H9 (cell line): ENCODE results near the gene POP4. TPM values are rescaled to one million over a fixed set of nuclear protein-coding genes. Genes with fewer than 3 reads are reported as not detected.
A peak's percentile ranks its signal among the peaks of the same experiment; 100 is the strongest.

Experiments
- DNase-seq: peaks from one replicate; pipeline ENCODE4 v3.0.0-alpha.2; 2017
- H2AFZ ChIP-seq: one replicate; pipeline ENCODE4 v1.6.1; 2013; ENCODE audit warnings: mild to moderate bottlenecking, low read length, control low read depth, moderate library complexity
- H2AK5ac ChIP-seq: 2 replicates; pipeline ENCODE4 v1.6.1; 2013; ENCODE audit warnings: low read length, control low read depth, mixed read lengths; ENCODE audit not compliant: insufficient read length
- H2BK120ac ChIP-seq: one replicate; pipeline ENCODE4 v1.6.1; 2013; ENCODE audit warnings: low read depth, mild to moderate bottlenecking, low read length, control low read depth, inconsistent platforms; ENCODE audit not compliant: poor library complexity, severe bottlenecking
- H2BK12ac ChIP-seq: 2 replicates; pipeline ENCODE4 v1.6.1; 2013; ENCODE audit warnings: low read length, control low read depth, mixed read lengths, low read depth; ENCODE audit not compliant: insufficient read length
- H2BK15ac ChIP-seq: 2 replicates; pipeline ENCODE4 v1.6.1; 2013; ENCODE audit warnings: low read depth, low read length, control low read depth
- H2BK20ac ChIP-seq: one replicate; pipeline ENCODE4 v1.6.1; 2013; ENCODE audit warnings: low read depth, mild to moderate bottlenecking, low read length, control low read depth, inconsistent platforms; ENCODE audit not compliant: poor library complexity, severe bottlenecking
- H2BK5ac ChIP-seq: 2 replicates; pipeline ENCODE4 v1.6.1; 2013; ENCODE audit warnings: low read length, control low read depth, mixed read lengths; ENCODE audit not compliant: insufficient read length
- H3K14ac ChIP-seq: 2 replicates; pipeline ENCODE4 v1.6.1; 2013; ENCODE audit warnings: low read length, control low read depth; ENCODE audit not compliant: insufficient read depth
- H3K18ac ChIP-seq: 2 replicates; pipeline ENCODE4 v1.6.1; 2013; ENCODE audit warnings: low read depth, mild to moderate bottlenecking, mixed read lengths, low read length, control low read depth; ENCODE audit not compliant: insufficient read length
- H3K23ac ChIP-seq: 2 replicates; pipeline ENCODE4 v1.6.1; 2013; ENCODE audit warnings: low read length, control low read depth, mixed read lengths, low read depth; ENCODE audit not compliant: insufficient read length
- H3K23me2 ChIP-seq: 2 replicates; pipeline ENCODE4 v1.6.1; 2013; ENCODE audit warnings: low read depth, mild to moderate bottlenecking, mixed read lengths, low read length, control low read depth; ENCODE audit not compliant: insufficient read length, poor library complexity, severe bottlenecking
- H3K27ac ChIP-seq: 2 replicates; pipeline ENCODE4 v1.5.1; 2013; ENCODE audit warnings: low read length, control low read depth, mixed read lengths, low read depth; ENCODE audit not compliant: insufficient read length
- H3K27me3 ChIP-seq: 2 replicates; pipeline ENCODE4 v1.6.1; 2013; ENCODE audit warnings: low read length, control low read depth, inconsistent platforms; ENCODE audit not compliant: insufficient read depth
- H3K4ac ChIP-seq: 2 replicates; pipeline ENCODE4 v1.6.1; 2013; ENCODE audit warnings: low read depth, mild to moderate bottlenecking, control low read depth, inconsistent platforms, low read length, moderate library complexity
- H3K4me1 ChIP-seq: 2 replicates; pipeline ENCODE4 v1.6.1; 2013; ENCODE audit warnings: low read length, control low read depth, inconsistent platforms; ENCODE audit not compliant: insufficient read depth
- H3K4me2 ChIP-seq: 2 replicates; pipeline ENCODE4 v1.6.1; 2013; ENCODE audit warnings: low read length, control low read depth, mixed read lengths; ENCODE audit not compliant: insufficient read length, insufficient read depth
- H3K56ac ChIP-seq: 2 replicates; pipeline ENCODE4 v1.6.1; 2013; ENCODE audit warnings: low read depth, mild to moderate bottlenecking, mixed read lengths, low read length, control low read depth; ENCODE audit not compliant: insufficient read length
- H3K79me1 ChIP-seq: 2 replicates; pipeline ENCODE4 v1.6.1; 2013; ENCODE audit warnings: low read depth, mild to moderate bottlenecking, moderate library complexity, low read length, control low read depth, inconsistent platforms; ENCODE audit not compliant: insufficient read depth, poor library complexity, severe bottlenecking
- H3K79me2 ChIP-seq: 2 replicates; pipeline ENCODE4 v1.6.1; 2013; ENCODE audit warnings: low read length, control low read depth, inconsistent platforms; ENCODE audit not compliant: insufficient read depth
- H3K9ac ChIP-seq: 2 replicates; pipeline ENCODE4 v1.6.1; 2013; ENCODE audit warnings: low read length, control low read depth, mixed read lengths; ENCODE audit not compliant: insufficient read length; ENCODE audit errors: extremely low read depth
- H3K9me3 ChIP-seq: one replicate; pipeline ENCODE4 v1.6.1; 2013; ENCODE audit warnings: low read depth, low read length, inconsistent platforms; ENCODE audit not compliant: control insufficient read depth
- H3T11ph ChIP-seq: one replicate; pipeline ENCODE4 v1.6.1; 2013; ENCODE audit warnings: mild to moderate bottlenecking, low read length, control low read depth, inconsistent platforms
- H4K20me1 ChIP-seq: one replicate; pipeline ENCODE4 v1.6.1; 2013; ENCODE audit not compliant: control insufficient read depth, insufficient read length, insufficient read depth
- H4K5ac ChIP-seq: 2 replicates; pipeline ENCODE4 v1.6.1; 2013; ENCODE audit warnings: low read depth, mild to moderate bottlenecking, mixed read lengths, low read length, control low read depth; ENCODE audit not compliant: insufficient read length
- H4K8ac ChIP-seq: replicated peaks from 2 replicates; pipeline ENCODE4 v1.6.1; 2013; ENCODE audit warnings: low read length, control low read depth, mixed read lengths, low read depth; ENCODE audit not compliant: insufficient read length
- H4K91ac ChIP-seq: 2 replicates; pipeline ENCODE4 v1.6.1; 2013; ENCODE audit warnings: low read depth, mild to moderate bottlenecking, moderate library complexity, mixed read lengths, low read length, control low read depth; ENCODE audit not compliant: insufficient read length
- H3K27ac Mint-ChIP-seq, 3 experiments: 2 replicates in 2 of 3; 3 replicates in 1 of 3; pipeline ENCODE4 v1.8.0; 2020 to 2021; ENCODE audit warnings: mixed read lengths in 3 of 3, mild to moderate bottlenecking in 1 of 3, moderate library complexity in 1 of 3
- H3K27me3 Mint-ChIP-seq: 2 replicates; pipeline ENCODE4 v1.8.0; 2021; ENCODE audit warnings: low read depth, mild to moderate bottlenecking, moderate library complexity, mixed read lengths
- H3K36me3 Mint-ChIP-seq, 3 experiments: 2 replicates in 2 of 3; 3 replicates in 1 of 3; pipeline ENCODE4 v1.8.0; 2020 to 2021; ENCODE audit warnings: low read depth in 3 of 3, mixed read lengths in 3 of 3; ENCODE audit not compliant: insufficient read depth in 1 of 3
- H3K4me1 Mint-ChIP-seq, 2 experiments: 2 replicates each; pipeline ENCODE4 v1.8.0; 2020; ENCODE audit warnings: mixed read lengths in 2 of 2
- H3K4me3 Mint-ChIP-seq, 2 experiments: 2 replicates in 1 of 2; 3 replicates in 1 of 2; pipeline ENCODE4 v1.8.0; 2020 to 2021; ENCODE audit warnings: mild to moderate bottlenecking in 2 of 2, mixed read lengths in 2 of 2, moderate library complexity in 1 of 2
- H3K9me3 Mint-ChIP-seq, 2 experiments: 2 replicates in 1 of 2; 3 replicates in 1 of 2; pipeline ENCODE4 v1.8.0; 2020; ENCODE audit warnings: mild to moderate bottlenecking in 2 of 2, mixed read lengths in 2 of 2, moderate library complexity in 1 of 2
- WGBS: extraction: QIAGEN DNeasy Blood & Tissue Kit; methylation state at CpG from one replicate; pipeline ENCODE4 v1.1.7; 2013; ENCODE audit warnings: missing lambda C conversion rate, low lambda C conversion rate, mixed read lengths; ENCODE audit not compliant: insufficient read length; ENCODE audit errors: extremely low coverage; 5-methylcytosine and 5-hydroxymethylcytosine counted together
- total RNA-seq: library from RNA; stranded (reverse); gene quantifications from 2 replicates; pipeline ENCODE4 v1.2.1, GENCODE V29; 2021
- TF ChIP-seq, protein P1 (sequence below): fragments of 200-600 bp; sonication (generic); conservative IDR thresholded peaks from 3 replicates; pipeline ENCODE4 v1.8.0; 2021; ENCODE audit warnings: antibody characterized with exemption, mild to moderate bottlenecking

Gene POP4
- total RNA-seq, 1 experiment from 2014 or later: 51.4 TPM

DNA sequence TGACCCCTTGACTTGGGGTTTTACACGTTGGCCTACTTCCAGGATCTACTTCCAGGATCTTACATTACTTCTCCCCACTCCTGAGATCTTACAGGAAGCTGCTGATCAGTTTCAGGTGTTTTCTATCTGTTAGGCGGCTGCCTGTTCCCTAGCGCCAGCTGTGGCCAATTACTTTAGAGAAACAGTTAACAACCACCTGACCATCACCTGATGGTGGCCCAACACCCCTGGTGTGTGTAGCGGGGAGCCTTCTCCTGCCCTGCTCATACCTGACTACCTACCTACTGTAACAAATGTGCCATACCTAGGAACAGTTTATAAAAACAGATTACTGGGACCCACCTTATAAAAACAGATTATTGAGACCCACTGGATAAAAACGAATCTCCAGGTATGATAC is 2.8 kb upstream of the POP4 start:
- no peak overlapping the region for H2BK20ac ChIP-seq
- H3K9me3 Mint-ChIP-seq: peaks cover 0 to 2% of the 10 kb centered on the region in 2 experiments; a peak in 1 of 5 replicates
- peaks cover 2% of the 10 kb centered on the region for H3K79me1 ChIP-seq

More for the DNA sequence above, 2.8 kb upstream of the POP4 start:
- Mint-ChIP-seq H3K36me3 (no peaks in the 10 kb centered on the region), H3K27ac (peak overlapping the region in 1 of 3 experiments; percentile 95; a peak in 4 of 7 replicates), H3K27me3 (peaks cover 16% of the 10 kb centered on the region), H3K4me3 (peak overlapping the region; percentile 11 to 19; a peak in 2 of 5 replicates), H3K4me1 (peaks cover 14% of the 10 kb centered on the region in 2 experiments)
- H3K27me3 ChIP-seq: no peaks in the 10 kb centered on the region
- H2BK12ac ChIP-seq: no peak overlapping the region
- H3K4me2 ChIP-seq: no peak overlapping the region
- H2BK15ac ChIP-seq: no peak overlapping the region
- peak; percentile 65 for DNase-seq
- H3K56ac ChIP-seq: no peak overlapping the region
- H3K9me3 ChIP-seq: no peaks in the 10 kb centered on the region
- no peak overlapping the region for H2BK5ac ChIP-seq
- H4K91ac ChIP-seq: no peak overlapping the region
- no peak overlapping the region for H3K18ac ChIP-seq
- H3K9ac ChIP-seq: no peak overlapping the region
- H2BK120ac ChIP-seq: no peak overlapping the region
- H2AFZ ChIP-seq: no peak overlapping the region
- H3K79me2 ChIP-seq: no peaks in the 10 kb centered on the region
- H4K20me1 ChIP-seq: no peaks in the 10 kb centered on the region
- H4K8ac ChIP-seq: no peak overlapping the region
- H3K4ac ChIP-seq: no peak overlapping the region
- TF ChIP-seq, protein P1, sequence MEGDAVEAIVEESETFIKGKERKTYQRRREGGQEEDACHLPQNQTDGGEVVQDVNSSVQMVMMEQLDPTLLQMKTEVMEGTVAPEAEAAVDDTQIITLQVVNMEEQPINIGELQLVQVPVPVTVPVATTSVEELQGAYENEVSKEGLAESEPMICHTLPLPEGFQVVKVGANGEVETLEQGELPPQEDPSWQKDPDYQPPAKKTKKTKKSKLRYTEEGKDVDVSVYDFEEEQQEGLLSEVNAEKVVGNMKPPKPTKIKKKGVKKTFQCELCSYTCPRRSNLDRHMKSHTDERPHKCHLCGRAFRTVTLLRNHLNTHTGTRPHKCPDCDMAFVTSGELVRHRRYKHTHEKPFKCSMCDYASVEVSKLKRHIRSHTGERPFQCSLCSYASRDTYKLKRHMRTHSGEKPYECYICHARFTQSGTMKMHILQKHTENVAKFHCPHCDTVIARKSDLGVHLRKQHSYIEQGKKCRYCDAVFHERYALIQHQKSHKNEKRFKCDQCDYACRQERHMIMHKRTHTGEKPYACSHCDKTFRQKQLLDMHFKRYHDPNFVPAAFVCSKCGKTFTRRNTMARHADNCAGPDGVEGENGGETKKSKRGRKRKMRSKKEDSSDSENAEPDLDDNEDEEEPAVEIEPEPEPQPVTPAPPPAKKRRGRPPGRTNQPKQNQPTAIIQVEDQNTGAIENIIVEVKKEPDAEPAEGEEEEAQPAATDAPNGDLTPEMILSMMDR: no peak
- H3K23me2 ChIP-seq: peaks cover 5% of the 10 kb centered on the region
- H3K14ac ChIP-seq: no peak overlapping the region
- no peak overlapping the region for H2AK5ac ChIP-seq
- no CpG with 5 or more reads among the region's 5 CpGs for WGBS
- no peaks in the 10 kb centered on the region for H3K4me1 ChIP-seq
- H4K5ac ChIP-seq: no peak overlapping the region
- H3K23ac ChIP-seq: no peak overlapping the region
- no peak overlapping the region for H3K27ac ChIP-seq
- H3T11ph ChIP-seq: peak overlapping the region; percentile 13
